ENCODE data around the gene TRIM41. TPM values are rescaled to one million over a fixed set of nuclear protein-coding genes. Genes with fewer than 3 reads are reported as not detected.
A peak's percentile ranks its signal among the peaks of the same experiment; 100 is the strongest.

Gene TRIM41
- total and polyA plus RNA-seq, 9 of the 15 experiments (the other 6 are each of a cell fraction or from before 2014, with no cell fraction given) = 1.8 to 47.6 (median 20.9) TPM

- TF ChIP-seq REST (IDR thresholded peaks at IDR 0.05; ENCODE audit: borderline replicate concordance) (peak; percentile 76), REST (CRISPR knock-in tag; IDR thresholded peaks at IDR 0.05; ENCODE audit: low read depth) (no peak), CBX1 (IDR thresholded peaks at IDR 0.05; ENCODE audit: low read depth) (no peak), GATAD2A (IDR thresholded peaks at IDR 0.05) (peak; percentile 83; the same call in 1 of the 2 replicates), CXXC5 (CRISPR knock-in tag; IDR thresholded peaks at IDR 0.05) (peak; percentile 78), ZEB2 (IDR thresholded peaks at IDR 0.05) (peak; percentile 70; the same call in 1 of the 2 replicates), ZNF263 (CRISPR knock-in tag; IDR thresholded peaks at IDR 0.05; ENCODE audit: borderline replicate concordance) (peak; percentile 48; the same call in 1 of the 2 replicates), BRD9 (IDR thresholded peaks at IDR 0.05; ENCODE audit: low read depth, partially characterized antibody) (peak; percentile 90), SRSF7 (optimal IDR thresholded peaks at IDR 0.05; ENCODE audit: low read depth, low read length) (no peak), NR3C1 (CRISPR knock-in tag; IDR thresholded peaks at IDR 0.05) (no peak), NR1H2 (CRISPR knock-in tag; IDR thresholded peaks at IDR 0.05) (0 out of 2 replicates have a peak, but pooled peaks have one; percentile 13), JUND (IDR thresholded peaks at IDR 0.05; ENCODE audit: borderline replicate concordance, low read depth, low read length) (peak; percentile 47; the same call in 1 of the 2 replicates), JUND (tag; IDR thresholded peaks at IDR 0.05; ENCODE audit: borderline replicate concordance, low read depth, low read length) (no peak), NFE2 (IDR thresholded peaks at IDR 0.05; ENCODE audit: low read depth) (no peak), E2F5 (CRISPR knock-in tag; IDR thresholded peaks at IDR 0.05) (no peak), NBN (IDR thresholded peaks at IDR 0.05; ENCODE audit: low read depth) (peak; percentile 30; the same call in 1 of the 2 replicates), ZNF274 (IDR thresholded peaks at IDR 0.05; ENCODE audit: borderline replicate concordance, low read depth, low read length) (no peak), RNF2 (IDR thresholded peaks at IDR 0.05) (peak; percentile 70; the same call in 1 of the 2 replicates), PYGO2 (tag; IDR thresholded peaks at IDR 0.05) (no peak)
- TF ChIP-seq, protein P1, sequence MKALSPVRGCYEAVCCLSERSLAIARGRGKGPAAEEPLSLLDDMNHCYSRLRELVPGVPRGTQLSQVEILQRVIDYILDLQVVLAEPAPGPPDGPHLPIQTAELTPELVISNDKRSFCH (CRISPR knock-in tag; IDR thresholded peaks at IDR 0.05) = no peak
- TF ChIP-seq, protein P1 (tag; IDR thresholded peaks at IDR 0.05) = peak; percentile 82; the same call in 1 of the 2 replicates
Observed at GRCh38 chr5:181187500-181188213, 35.4 kb upstream of the TRIM41 start (continued).

All from K562 (cell line).